B cell (primary cell): ENCODE results near the gene SMPDL3B. TPM values are rescaled to one million over a fixed set of nuclear protein-coding genes. Genes with fewer than 3 reads are reported as not detected.

Experiments
- ATAC-seq: fragments of 200-7000 bp; cut with Tn5 transposase; one replicate; pipeline ENCODE4 v1.10.0; 2021; ENCODE audit warnings: low read depth, mild to moderate bottlenecking, moderate number of reproducible peaks, moderate library complexity
- CTCF ChIA-PET: fragments of 350-600 bp; sonication (Branson Sonifier 250); formaldehyde crosslinking; loops from one replicate; lab custom pipeline; 2021; ENCODE audit warnings: antibody characterized with exemption, inconsistent platforms; lab: Charles Lee
- POLR2A ChIA-PET: fragments of 350-600 bp; sonication (Branson Sonifier 250); formaldehyde crosslinking; loops from one replicate; lab custom pipeline; 2021; ENCODE audit warnings: antibody characterized with exemption; lab: Charles Lee
- DNase-seq: peaks from one replicate; pipeline ENCODE4 v3.0.0; 2013
- H2AFZ ChIP-seq: 2 replicates; pipeline ENCODE4 v1.6.1; 2012; ENCODE audit warnings: mild to moderate bottlenecking, low read depth, low read length; ENCODE audit not compliant: insufficient read depth, poor library complexity, severe bottlenecking
- H3K27ac ChIP-seq, 2 donors: 1 replicate in 1 of 2; 2 replicates in 1 of 2; pipeline ENCODE4 v1.5.1; 2012 to 2013; ENCODE audit warnings: low read length in 2 of 2, mild to moderate bottlenecking in 2 of 2, moderate library complexity in 1 of 2
- H3K27me3 ChIP-seq, 4 experiments: fragments of 200-600 bp in 1 of 4; sonication (generic) in 1 of 4; replicated peaks in 1 of 4; 1 replicate in 2 of 4; 2 replicates in 2 of 4; pipeline versions ENCODE4 v1.6.1 to v1.7.0; 2013 to 2016; ENCODE audit warnings: low read length in 3 of 4, mild to moderate bottlenecking in 2 of 4, mixed read lengths in 1 of 4, moderate library complexity in 1 of 4; ENCODE audit not compliant: insufficient read depth in 4 of 4, control insufficient read depth in 3 of 4; ENCODE audit errors: control extremely low read depth in 1 of 4
- H3K36me3 ChIP-seq, 2 experiments: replicated peaks in 1 of 2; 1 replicate in 1 of 2; 2 replicates in 1 of 2; pipeline versions ENCODE4 v1.6.1 to v1.7.1; 2013; ENCODE audit warnings: low read length in 1 of 2; ENCODE audit not compliant: insufficient read depth in 2 of 2, control insufficient read depth in 1 of 2; ENCODE audit errors: control extremely low read depth in 1 of 2, extremely low read depth in 1 of 2
- H3K4me1 ChIP-seq, 2 donors: fragments of 200-600 bp in 1 of 2; sonication (generic) in 1 of 2; 1 replicate in 1 of 2; 2 replicates in 1 of 2; pipeline versions ENCODE4 v1.5.1 to v1.6.1; 2013 to 2017; ENCODE audit warnings: low read length in 2 of 2; ENCODE audit not compliant: control insufficient read depth in 2 of 2, insufficient read depth in 2 of 2
- H3K4me2 ChIP-seq: replicated peaks from 2 replicates; pipeline ENCODE3; 2012; ENCODE audit warnings: mild to moderate bottlenecking, low read depth, low read length; ENCODE audit not compliant: poor library complexity, severe bottlenecking
- H3K4me3 ChIP-seq, 5 experiments: fragments of 200-600 bp in 1 of 5; sonication (generic) in 1 of 5; 1 replicate in 3 of 5; 2 replicates in 2 of 5; pipeline versions ENCODE4 v1.5.1 to v1.7.0; 2011 to 2016; ENCODE audit warnings: low read length in 4 of 5, mild to moderate bottlenecking in 4 of 5, low read depth in 2 of 5, control low read depth in 1 of 5, moderate library complexity in 1 of 5; ENCODE audit not compliant: insufficient read depth in 1 of 5; ENCODE audit errors: control extremely low read depth in 1 of 5, extremely low read depth in 1 of 5
- H3K79me2 ChIP-seq: fragments of 200-600 bp; sonication (generic); one replicate; pipeline ENCODE4 v1.6.0; 2016; ENCODE audit warnings: low read length; ENCODE audit not compliant: control insufficient read depth, insufficient read depth
- H3K9ac ChIP-seq: fragments of 200-600 bp; sonication (generic); 2 replicates; pipeline ENCODE4 v1.6.1; 2017; ENCODE audit warnings: mild to moderate bottlenecking, low read length, moderate library complexity
- H3K9me3 ChIP-seq, 3 donors: one replicate each; pipeline versions ENCODE4 v1.6.1 to v1.7.1; 2013; ENCODE audit warnings: low read length in 2 of 3; ENCODE audit not compliant: control insufficient read depth in 2 of 3, insufficient read depth in 1 of 3; ENCODE audit errors: control extremely low read depth in 1 of 3
- H4K20me1 ChIP-seq: 2 replicates; pipeline ENCODE4 v1.6.0; 2012; ENCODE audit warnings: mild to moderate bottlenecking, low read length; ENCODE audit not compliant: insufficient read depth, control insufficient read depth, poor library complexity, severe bottlenecking
- H3K27ac Mint-ChIP-seq: one replicate; pipeline ENCODE4 v1.8.0; 2021; ENCODE audit warnings: mixed read lengths
- H3K27me3 Mint-ChIP-seq: one replicate; pipeline ENCODE4 v1.8.0; 2021; ENCODE audit warnings: mixed read lengths
- H3K4me1 Mint-ChIP-seq: one replicate; pipeline ENCODE4 v1.8.0; 2021; ENCODE audit warnings: mixed read lengths
- H3K4me3 Mint-ChIP-seq: one replicate; pipeline ENCODE4 v1.8.0; 2021; ENCODE audit warnings: mixed read lengths
- H3K9me3 Mint-ChIP-seq: one replicate; pipeline ENCODE4 v1.8.0; 2022; ENCODE audit warnings: mixed read lengths; ENCODE audit not compliant: insufficient read depth
- EZH2 ChIP-seq: IDR thresholded peaks from 2 replicates; pipeline ENCODE4 v1.6.1; 2012; ENCODE audit warnings: borderline replicate concordance, low read depth, mild to moderate bottlenecking, moderate library complexity, low read length; ENCODE audit not compliant: insufficient read depth, poor library complexity, severe bottlenecking
- WGBS: methylation state at CpG from one replicate; pipeline ENCODE4 v1.1.5; 2013; ENCODE audit warnings: missing lambda C conversion rate; ENCODE audit not compliant: insufficient coverage; 5-methylcytosine and 5-hydroxymethylcytosine counted together
- intact Hi-C: fragments of 100-400 bp; cut with micrococcal nuclease; formaldehyde crosslinking; loops from one replicate; pipeline ENCODE4 v1.10.0; 2022
- polyA plus RNA-seq: library from polyadenylated mRNA; depleted of rRNA; stranded (reverse); fragments of >200 nt; gene quantifications from 2 replicates; pipeline ENCODE4 v1.2.3, GENCODE V29; 2012
- total RNA-seq, 2 donors: library from RNA; stranded (reverse); fragments of 120-200 nt in 1 of 2; gene quantifications; 1 replicate in 1 of 2; 2 replicates in 1 of 2; pipeline versions ENCODE4 v1.2.3 to v1.2.4, GENCODE V29; 2013 to 2022
- TF ChIP-seq, protein P1 (sequence below): fragments of 200-600 bp; IDR thresholded peaks from one replicate; pipeline ENCODE4 v1.8.0; 2022; ENCODE audit warnings: antibody characterized with exemption, mild to moderate bottlenecking

The SMPDL3B gene
- total and polyA plus RNA-seq, 2 donors (not counting 1 experiment from before 2014, with no cell fraction given), result 0.22 TPM; not detected in 1

DNA sequence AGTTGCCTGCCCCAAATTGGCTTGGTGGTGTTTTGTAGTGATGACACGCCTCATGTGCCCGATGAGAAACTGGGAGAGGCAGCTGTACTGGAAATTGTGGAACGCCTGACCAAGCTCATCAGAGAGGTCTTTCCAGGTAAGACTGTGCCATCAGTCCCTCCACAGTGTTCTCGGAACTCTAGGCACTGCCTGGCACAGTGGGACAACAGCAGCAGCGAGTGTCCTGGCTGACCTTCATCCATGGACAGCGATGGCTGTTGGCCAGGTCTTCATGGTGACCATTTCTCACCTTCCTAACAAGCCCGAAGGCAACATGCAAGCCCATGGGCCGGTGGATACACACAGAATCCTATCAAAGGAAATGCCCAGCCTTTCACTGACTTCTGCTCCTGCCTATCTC lies 14.2 kb downstream of the SMPDL3B start:
- DNase-seq (no peak), ATAC-seq (no peak)
- H3K9me3 Mint-ChIP-seq, result no peaks in the 10 kb centered on the region
- H3K4me1 Mint-ChIP-seq, result no peaks in the 10 kb centered on the region
- ChIA-PET POLR2A (no interaction called here), CTCF (interaction anchor here (0.9 to 1.8 kb wide), 2 partner anchors 8 to 31 kb away, joined by 4 to 5 read pairs; no protein-coding TSS in a partner anchor)
- TF ChIP-seq, protein P1, sequence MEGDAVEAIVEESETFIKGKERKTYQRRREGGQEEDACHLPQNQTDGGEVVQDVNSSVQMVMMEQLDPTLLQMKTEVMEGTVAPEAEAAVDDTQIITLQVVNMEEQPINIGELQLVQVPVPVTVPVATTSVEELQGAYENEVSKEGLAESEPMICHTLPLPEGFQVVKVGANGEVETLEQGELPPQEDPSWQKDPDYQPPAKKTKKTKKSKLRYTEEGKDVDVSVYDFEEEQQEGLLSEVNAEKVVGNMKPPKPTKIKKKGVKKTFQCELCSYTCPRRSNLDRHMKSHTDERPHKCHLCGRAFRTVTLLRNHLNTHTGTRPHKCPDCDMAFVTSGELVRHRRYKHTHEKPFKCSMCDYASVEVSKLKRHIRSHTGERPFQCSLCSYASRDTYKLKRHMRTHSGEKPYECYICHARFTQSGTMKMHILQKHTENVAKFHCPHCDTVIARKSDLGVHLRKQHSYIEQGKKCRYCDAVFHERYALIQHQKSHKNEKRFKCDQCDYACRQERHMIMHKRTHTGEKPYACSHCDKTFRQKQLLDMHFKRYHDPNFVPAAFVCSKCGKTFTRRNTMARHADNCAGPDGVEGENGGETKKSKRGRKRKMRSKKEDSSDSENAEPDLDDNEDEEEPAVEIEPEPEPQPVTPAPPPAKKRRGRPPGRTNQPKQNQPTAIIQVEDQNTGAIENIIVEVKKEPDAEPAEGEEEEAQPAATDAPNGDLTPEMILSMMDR, result no peak
- no peak for TF ChIP-seq EZH2
- H3K4me3 Mint-ChIP-seq, result no peak overlapping the region
- intact Hi-C loops, result no loop called here
- no peak overlapping the region for H3K27ac ChIP-seq
- no peaks in the 10 kb centered on the region for H3K9me3 ChIP-seq
- H3K36me3 ChIP-seq, result no peaks in the 10 kb centered on the region
- H4K20me1 ChIP-seq, result no peaks in the 10 kb centered on the region
- H3K4me3 ChIP-seq, result no peak overlapping the region
- H3K4me1 ChIP-seq, result no peaks in the 10 kb centered on the region
- H2AFZ ChIP-seq, result no peak overlapping the region
- H3K79me2 ChIP-seq, result no peaks in the 10 kb centered on the region
- H3K4me2 ChIP-seq, result no peak overlapping the region
- H3K27me3 Mint-ChIP-seq, result no peaks in the 10 kb centered on the region
- H3K27ac Mint-ChIP-seq, result no peak overlapping the region
- WGBS, result 94% methylated on average over 8 of the region's 8 CpGs
- no peak overlapping the region for H3K9ac ChIP-seq
- H3K27me3 ChIP-seq, result peaks cover 0 to 3% (median 0%) of the 10 kb centered on the region in 4 experiments

DNA sequence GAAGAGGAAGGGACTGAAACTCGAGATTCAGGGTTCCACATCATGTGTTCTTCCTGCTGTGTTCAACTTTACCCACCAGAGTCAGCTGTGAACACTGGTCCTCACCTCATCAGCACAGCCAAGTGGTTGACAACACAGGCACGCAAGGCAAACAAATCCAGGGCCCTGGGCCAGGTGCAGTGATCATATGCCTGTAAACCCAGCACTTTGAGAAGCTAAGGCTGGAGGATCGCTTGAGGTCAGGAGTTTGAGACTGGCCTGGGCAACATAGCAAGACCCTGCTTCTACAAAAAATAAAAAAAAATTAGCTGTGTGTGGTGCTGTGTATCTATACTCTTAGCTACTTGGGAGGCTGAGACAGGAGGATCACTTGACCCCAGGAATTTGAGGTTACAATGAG lies 16.6 kb downstream of the SMPDL3B start:
- H3K4me1 ChIP-seq, result no peaks in the 10 kb centered on the region
- POLR2A ChIA-PET, result no interaction called here

More for the DNA sequence above, 16.6 kb downstream of the SMPDL3B start:
- no peaks in the 10 kb centered on the region for H3K4me1 Mint-ChIP-seq
- peaks cover 0 to 3% (median 0%) of the 10 kb centered on the region in 4 experiments for H3K27me3 ChIP-seq
- H3K27ac ChIP-seq, result no peak overlapping the region
- intact Hi-C loops, result no loop called here
- ATAC-seq (no peak), DNase-seq (no peak)
- no peaks in the 10 kb centered on the region for H3K27me3 Mint-ChIP-seq
- no peak overlapping the region for H2AFZ ChIP-seq
- no peaks in the 10 kb centered on the region for H3K36me3 ChIP-seq
- no peaks in the 10 kb centered on the region for H3K79me2 ChIP-seq
- no peaks in the 10 kb centered on the region for H3K9me3 Mint-ChIP-seq
- no peak overlapping the region for H3K4me3 Mint-ChIP-seq
- no peak overlapping the region for H3K9ac ChIP-seq
- CTCF ChIA-PET, result interaction anchor here (0.7 to 1.7 kb wide), 4 partner anchors 18 to 93 kb away, joined by 4 read pairs; no protein-coding TSS in a partner anchor
- TF ChIP-seq EZH2, result no peak
- TF ChIP-seq, protein P1, result no peak
- H3K9me3 ChIP-seq, result no peaks in the 10 kb centered on the region
- no peak overlapping the region for H3K27ac Mint-ChIP-seq
- H4K20me1 ChIP-seq, result no peaks in the 10 kb centered on the region
- H3K4me2 ChIP-seq, result no peak overlapping the region
- no peak overlapping the region for H3K4me3 ChIP-seq
- WGBS, result 20% methylated on average over 1 of the region's 3 CpGs
